Measurements from ENCODE around the gene SLC41A2. TPM values are rescaled to one million over a fixed set of nuclear protein-coding genes. Genes with fewer than 3 reads are reported as not detected.
A peak's percentile ranks its signal among the peaks of the same experiment; 100 is the strongest.

The SLC41A2 gene
- total and polyA plus RNA-seq, 9 of the 15 experiments (the other 6 are each of a cell fraction or from before 2014, with no cell fraction given): 0.01 to 0.89 (median 0.16) TPM; not detected in 1

DNA sequence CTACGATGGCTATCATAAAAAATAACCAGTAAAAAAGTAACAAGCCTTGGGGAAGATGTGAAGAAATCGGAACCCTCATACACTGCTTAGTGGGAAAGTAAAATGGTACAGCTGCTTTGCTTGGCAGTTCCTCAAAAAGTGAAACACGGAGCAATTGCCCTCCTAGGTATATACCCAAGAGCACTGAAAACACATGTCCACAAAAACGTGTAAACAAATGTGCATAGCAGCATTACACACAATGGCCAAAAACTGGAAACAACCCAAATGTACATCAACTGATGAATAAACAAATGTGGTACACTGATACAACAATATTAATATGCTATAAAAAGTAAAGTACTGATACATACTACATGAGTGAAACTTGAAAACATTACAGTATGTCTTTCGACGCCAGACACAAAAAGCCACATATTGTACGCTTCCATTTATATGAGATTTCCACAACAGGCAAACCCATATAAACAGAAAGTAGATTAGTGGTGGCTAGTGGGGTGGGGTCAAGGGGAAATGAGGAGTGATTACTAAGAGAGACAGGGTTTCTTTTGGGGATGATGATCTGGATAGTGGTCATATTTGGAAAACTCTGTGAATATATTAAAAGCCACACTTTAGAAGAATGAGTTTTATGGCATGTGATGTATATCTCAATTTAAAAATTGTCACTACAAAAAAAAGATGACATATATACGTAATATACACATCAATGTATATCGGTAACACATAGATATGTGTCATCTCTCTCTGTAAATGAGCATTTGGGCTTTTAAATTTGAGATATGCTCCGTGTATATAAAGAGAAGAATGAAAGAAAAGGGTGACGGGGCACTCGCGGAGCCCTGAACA lies 996 bp downstream of the SLC41A2 start:
- no peak overlapping the region for H3K27ac ChIP-seq (ENCODE audit: extremely low read depth, low read depth, low read length)
- no peaks in the 10 kb centered on the region for H4K20me1 ChIP-seq (replicated peaks; ENCODE audit: control insufficient read depth, insufficient read depth, low read length)
- peak overlapping the region in 1 of 2 experiments; percentile 90; a peak in 3 of 4 replicates for H3K9ac ChIP-seq (ENCODE audit: insufficient read depth in 1 of 2, low read depth in 2 of 2, low read length in 2 of 2)
- ChIA-PET POLR2A (no interaction called here), CTCF (ENCODE audit: low intra/inter-chr PET ratio) (no interaction called here)
- peak overlapping the region; percentile 89 for H2AFZ ChIP-seq (ENCODE audit: low read depth, low read length)
- 15% methylated on average over 13 of the region's 13 CpGs for WGBS (ENCODE audit: insufficient coverage, low coverage, missing lambda C conversion rate)
- in situ Hi-C loops (cut with MboI) (no loop called here), intact Hi-C loops (cut with micrococcal nuclease) (loop anchor here (10.0 kb wide), 1 partner anchor 572 kb away; no protein-coding TSS in a partner anchor)
- no peaks in the 10 kb centered on the region for H3K9me3 ChIP-seq (replicated peaks; ENCODE audit: control insufficient read depth, insufficient read depth, low read depth, low read length)
- ATAC-seq: no peak
- H3K79me2 ChIP-seq (ENCODE audit: control insufficient read depth, insufficient read depth, low read length): no peaks in the 10 kb centered on the region
- H3K36me3 ChIP-seq (ENCODE audit: control insufficient read depth, insufficient read depth, low read length): no peaks in the 10 kb centered on the region
- H3K27me3 ChIP-seq (ENCODE audit: control insufficient read depth in 2 of 2, insufficient read depth in 2 of 2, low read length in 2 of 2): peaks cover 17 to 27% of the 10 kb centered on the region in 2 experiments
- BruUV-seq (replicated peaks): no TSS peak
- peak overlapping the region; percentile 48; the same call in 1 of the 2 replicates for H3K4me3 ChIP-seq
- DNase-seq (ENCODE audit: extremely low read depth in 1 of 4, low spot score in 3 of 4): no peak
- FAIRE-seq: no peak
- peaks cover 18% of the 10 kb centered on the region in 2 experiments; a peak in 4 of 5 replicates for H3K4me1 ChIP-seq (replicated peaks in 1 of 2; ENCODE audit: control insufficient read depth in 2 of 2, insufficient read depth in 2 of 2, low read length in 2 of 2)
- H3K9me1 ChIP-seq (ENCODE audit: control insufficient read depth, insufficient read depth, low read length): no peaks in the 10 kb centered on the region
- H3K4me2 ChIP-seq (ENCODE audit: insufficient read depth, low read length): peak overlapping the region; percentile 40
- TF ChIP-seq, protein P1, sequence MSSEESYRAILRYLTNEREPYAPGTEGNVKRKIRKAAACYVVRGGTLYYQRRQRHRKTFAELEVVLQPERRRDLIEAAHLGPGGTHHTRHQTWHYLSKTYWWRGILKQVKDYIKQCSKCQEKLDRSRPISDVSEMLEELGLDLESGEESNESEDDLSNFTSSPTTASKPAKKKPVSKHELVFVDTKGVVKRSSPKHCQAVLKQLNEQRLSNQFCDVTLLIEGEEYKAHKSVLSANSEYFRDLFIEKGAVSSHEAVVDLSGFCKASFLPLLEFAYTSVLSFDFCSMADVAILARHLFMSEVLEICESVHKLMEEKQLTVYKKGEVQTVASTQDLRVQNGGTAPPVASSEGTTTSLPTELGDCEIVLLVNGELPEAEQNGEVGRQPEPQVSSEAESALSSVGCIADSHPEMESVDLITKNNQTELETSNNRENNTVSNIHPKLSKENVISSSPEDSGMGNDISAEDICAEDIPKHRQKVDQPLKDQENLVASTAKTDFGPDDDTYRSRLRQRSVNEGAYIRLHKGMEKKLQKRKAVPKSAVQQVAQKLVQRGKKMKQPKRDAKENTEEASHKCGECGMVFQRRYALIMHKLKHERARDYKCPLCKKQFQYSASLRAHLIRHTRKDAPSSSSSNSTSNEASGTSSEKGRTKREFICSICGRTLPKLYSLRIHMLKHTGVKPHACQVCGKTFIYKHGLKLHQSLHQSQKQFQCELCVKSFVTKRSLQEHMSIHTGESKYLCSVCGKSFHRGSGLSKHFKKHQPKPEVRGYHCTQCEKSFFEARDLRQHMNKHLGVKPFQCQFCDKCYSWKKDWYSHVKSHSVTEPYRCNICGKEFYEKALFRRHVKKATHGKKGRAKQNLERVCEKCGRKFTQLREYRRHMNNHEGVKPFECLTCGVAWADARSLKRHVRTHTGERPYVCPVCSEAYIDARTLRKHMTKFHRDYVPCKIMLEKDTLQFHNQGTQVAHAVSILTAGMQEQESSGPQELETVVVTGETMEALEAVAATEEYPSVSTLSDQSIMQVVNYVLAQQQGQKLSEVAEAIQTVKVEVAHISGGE (CRISPR knock-in tag; IDR thresholded peaks at IDR 0.05): 0 out of 6 replicates have a peak, but pooled peaks of 1 of the 3 experiments have one; percentile 2
- TF ChIP-seq, protein P2, sequence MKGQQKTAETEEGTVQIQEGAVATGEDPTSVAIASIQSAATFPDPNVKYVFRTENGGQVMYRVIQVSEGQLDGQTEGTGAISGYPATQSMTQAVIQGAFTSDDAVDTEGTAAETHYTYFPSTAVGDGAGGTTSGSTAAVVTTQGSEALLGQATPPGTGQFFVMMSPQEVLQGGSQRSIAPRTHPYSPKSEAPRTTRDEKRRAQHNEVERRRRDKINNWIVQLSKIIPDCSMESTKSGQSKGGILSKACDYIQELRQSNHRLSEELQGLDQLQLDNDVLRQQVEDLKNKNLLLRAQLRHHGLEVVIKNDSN (CRISPR knock-in tag; IDR thresholded peaks at IDR 0.05): no peak
- TF ChIP-seq, protein P3, sequence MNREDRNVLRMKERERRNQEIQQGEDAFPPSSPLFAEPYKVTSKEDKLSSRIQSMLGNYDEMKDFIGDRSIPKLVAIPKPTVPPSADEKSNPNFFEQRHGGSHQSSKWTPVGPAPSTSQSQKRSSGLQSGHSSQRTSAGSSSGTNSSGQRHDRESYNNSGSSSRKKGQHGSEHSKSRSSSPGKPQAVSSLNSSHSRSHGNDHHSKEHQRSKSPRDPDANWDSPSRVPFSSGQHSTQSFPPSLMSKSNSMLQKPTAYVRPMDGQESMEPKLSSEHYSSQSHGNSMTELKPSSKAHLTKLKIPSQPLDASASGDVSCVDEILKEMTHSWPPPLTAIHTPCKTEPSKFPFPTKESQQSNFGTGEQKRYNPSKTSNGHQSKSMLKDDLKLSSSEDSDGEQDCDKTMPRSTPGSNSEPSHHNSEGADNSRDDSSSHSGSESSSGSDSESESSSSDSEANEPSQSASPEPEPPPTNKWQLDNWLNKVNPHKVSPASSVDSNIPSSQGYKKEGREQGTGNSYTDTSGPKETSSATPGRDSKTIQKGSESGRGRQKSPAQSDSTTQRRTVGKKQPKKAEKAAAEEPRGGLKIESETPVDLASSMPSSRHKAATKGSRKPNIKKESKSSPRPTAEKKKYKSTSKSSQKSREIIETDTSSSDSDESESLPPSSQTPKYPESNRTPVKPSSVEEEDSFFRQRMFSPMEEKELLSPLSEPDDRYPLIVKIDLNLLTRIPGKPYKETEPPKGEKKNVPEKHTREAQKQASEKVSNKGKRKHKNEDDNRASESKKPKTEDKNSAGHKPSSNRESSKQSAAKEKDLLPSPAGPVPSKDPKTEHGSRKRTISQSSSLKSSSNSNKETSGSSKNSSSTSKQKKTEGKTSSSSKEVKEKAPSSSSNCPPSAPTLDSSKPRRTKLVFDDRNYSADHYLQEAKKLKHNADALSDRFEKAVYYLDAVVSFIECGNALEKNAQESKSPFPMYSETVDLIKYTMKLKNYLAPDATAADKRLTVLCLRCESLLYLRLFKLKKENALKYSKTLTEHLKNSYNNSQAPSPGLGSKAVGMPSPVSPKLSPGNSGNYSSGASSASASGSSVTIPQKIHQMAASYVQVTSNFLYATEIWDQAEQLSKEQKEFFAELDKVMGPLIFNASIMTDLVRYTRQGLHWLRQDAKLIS (CRISPR knock-in tag; IDR thresholded peaks at IDR 0.05): no peak
- TF ChIP-seq SPI1 (IDR thresholded peaks at IDR 0.05; ENCODE audit: borderline replicate concordance, low read depth, low read length): peak; percentile 27; the same call in 1 of the 2 replicates
- no peak for TF ChIP-seq PRPF4 (IDR thresholded peaks at IDR 0.05; ENCODE audit: insufficient read depth, low read depth, low read length, poor library complexity, severe bottlenecking)
- TF ChIP-seq, protein P4, sequence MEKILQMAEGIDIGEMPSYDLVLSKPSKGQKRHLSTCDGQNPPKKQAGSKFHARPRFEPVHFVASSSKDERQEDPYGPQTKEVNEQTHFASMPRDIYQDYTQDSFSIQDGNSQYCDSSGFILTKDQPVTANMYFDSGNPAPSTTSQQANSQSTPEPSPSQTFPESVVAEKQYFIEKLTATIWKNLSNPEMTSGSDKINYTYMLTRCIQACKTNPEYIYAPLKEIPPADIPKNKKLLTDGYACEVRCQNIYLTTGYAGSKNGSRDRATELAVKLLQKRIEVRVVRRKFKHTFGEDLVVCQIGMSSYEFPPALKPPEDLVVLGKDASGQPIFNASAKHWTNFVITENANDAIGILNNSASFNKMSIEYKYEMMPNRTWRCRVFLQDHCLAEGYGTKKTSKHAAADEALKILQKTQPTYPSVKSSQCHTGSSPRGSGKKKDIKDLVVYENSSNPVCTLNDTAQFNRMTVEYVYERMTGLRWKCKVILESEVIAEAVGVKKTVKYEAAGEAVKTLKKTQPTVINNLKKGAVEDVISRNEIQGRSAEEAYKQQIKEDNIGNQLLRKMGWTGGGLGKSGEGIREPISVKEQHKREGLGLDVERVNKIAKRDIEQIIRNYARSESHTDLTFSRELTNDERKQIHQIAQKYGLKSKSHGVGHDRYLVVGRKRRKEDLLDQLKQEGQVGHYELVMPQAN (IDR thresholded peaks at IDR 0.05; ENCODE audit: borderline replicate concordance): no peak
- peak; percentile 72 for TF ChIP-seq CBX2 (IDR thresholded peaks at IDR 0.05; ENCODE audit: insufficient read depth, low read length, poor library complexity, severe bottlenecking)
- no peak for TF ChIP-seq CBFB (CRISPR knock-in tag; IDR thresholded peaks at IDR 0.05)

Data from K562 (cell line).